A204.1 (cell line): ENCODE data around the gene GARIN5A.

Experiments
- FAIRE-seq: peaks from 2 replicates; lab custom pipeline; 2012; peaks lifted over from hg19 to GRCh38; lab: Jason Lieb, UNC

The GARIN5A gene

GRCh38 chr19:50507376-50507775 lies 30.7 kb upstream of the GARIN5A start:
- no peak for FAIRE-seq

DNA sequence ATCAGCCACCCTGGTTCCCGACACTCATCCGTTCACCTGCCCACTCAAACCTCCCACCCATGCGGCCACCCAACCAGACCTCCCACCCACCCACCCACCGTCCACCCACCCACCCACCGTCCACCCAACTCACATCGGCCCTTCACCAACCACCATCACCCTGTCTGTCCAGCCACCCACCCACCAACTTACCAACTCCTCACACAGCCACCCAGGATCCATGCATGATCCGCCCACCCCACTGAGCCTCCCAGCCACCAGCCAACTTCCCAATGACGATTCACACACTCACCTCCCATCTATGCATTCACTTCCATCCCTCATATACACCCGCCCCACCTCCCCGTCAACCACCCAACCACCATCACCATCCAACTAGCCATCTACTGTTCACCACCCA lies 30.1 kb upstream of the GARIN5A start:
- no peak for FAIRE-seq

- FAIRE-seq, result no peak
Observed at GRCh38 chr19:50505856-50506611, 29.4 kb upstream of the GARIN5A start.

- FAIRE-seq, result no peak
Observed at GRCh38 chr19:50501568-50502475, 25.2 kb upstream of the GARIN5A start.

- no peak for FAIRE-seq
Observed at GRCh38 chr19:50501186-50501567, 24.5 kb upstream of the GARIN5A start.

DNA sequence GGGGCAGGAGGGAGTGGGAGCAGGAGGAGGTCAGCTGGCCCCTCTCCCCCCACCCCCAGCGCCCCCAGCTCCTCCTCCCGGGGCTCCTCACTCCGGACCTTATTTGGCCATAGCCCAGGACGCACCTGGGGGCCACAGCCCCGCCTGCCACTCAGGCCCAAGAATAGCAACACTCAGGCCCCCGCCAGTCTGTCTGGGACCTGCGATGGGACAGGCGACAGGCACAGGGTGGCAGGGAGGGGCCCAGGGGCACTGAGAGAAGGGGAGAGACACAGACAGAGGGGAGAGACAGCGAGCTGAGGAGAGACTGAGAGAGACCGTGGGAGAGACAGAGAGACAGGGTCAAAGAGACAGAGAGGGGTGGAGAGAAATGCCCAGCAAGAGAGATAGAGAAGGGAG lies 24.1 kb upstream of the GARIN5A start:
- no peak for FAIRE-seq

DNA sequence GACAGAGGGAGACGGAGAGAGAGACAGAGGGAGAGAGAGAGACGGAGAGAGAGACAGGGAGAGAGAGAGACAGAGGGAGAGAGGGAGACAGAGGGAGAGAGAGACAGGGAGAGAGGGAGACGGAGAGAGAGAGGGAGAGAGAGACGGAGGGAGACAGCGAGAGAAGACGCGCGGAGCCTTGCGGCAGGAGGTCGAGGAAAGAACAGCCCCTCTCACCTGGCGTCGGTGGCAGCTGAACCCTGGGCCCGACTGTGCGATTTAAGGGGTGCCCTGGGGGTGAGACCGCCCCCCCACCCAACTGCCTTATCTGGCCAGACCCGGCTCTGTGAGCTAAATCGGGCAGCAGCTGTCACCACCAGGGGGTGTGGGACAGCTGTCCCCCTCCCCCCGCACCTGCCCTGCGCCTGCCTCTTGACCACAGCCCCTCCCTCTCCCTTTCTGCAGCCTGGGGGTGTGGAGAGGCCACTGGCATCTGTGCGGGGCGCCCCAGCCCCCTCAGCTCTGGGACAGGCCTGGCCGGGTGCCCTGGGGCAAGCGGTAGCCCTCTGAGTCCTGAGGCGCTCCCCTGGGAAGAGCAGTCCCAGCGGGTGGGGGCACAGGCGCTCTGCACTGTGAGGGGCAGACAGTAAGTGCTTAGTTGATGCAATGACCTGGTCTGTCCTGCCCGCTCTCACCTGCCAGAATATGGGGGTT lies 23.6 kb upstream of the GARIN5A start:
- FAIRE-seq, result no peak

DNA sequence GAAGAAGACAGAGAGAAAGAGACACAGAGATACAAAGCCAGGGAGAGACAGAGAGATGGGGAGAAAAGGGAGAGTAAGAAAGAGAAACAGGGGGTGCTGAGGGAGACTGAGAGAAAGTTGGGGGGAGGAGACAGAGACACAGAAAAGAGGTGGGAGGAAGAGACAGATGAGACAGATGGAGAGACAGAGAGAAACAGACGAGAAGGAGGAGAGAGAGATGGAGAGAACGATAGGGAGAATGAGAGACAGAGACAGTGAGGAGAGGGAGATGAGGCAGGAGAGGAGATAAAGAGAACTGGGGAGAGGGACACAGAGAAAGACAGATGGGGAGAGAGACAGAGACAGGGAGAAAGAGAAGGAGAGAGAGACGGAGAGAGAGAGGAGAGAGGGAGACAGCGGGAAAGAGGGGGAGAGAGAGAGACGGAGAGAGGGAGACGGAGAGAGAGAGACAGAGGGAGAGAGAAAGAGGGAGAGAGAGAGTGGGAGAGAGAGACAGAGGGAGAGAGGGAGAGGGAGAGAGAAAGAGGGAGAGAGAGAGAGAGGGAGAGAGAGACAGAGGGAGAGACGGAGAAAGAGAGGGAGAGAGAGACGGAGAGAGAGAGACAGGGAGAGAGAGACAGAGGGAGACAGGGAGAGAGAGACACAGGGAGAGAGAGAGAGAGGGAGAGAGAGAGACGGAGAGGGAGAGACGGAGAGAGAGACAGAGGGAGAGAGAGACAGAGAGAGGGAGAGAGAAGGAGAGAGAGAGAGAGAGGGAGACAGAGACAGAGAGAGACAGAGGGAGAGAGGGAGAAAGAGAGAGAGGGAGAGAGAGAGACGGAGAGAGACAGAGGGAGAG lies 21.8 kb upstream of the GARIN5A start:
- FAIRE-seq, result no peak

DNA sequence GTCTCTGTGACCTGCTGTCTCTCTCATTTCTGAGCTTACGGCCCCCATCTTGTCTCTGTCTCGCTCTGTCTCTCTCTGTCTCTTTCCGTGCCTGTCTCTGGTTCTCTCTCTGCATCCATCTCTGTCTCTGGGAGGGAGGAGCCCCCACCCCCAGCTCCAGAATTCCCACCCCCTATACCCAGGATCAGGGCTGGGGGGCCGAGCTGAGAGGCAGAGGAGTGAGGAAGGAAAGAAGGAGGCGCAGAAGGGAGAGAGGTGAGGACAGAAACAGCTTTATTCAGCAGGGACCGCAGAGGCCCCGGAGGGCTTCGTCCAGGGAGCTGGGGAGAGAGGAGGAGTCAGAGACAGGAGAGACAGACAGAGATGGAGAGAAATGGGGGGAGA lies 20.4 kb upstream of the GARIN5A start:
- no peak for FAIRE-seq

GRCh38 chr19:50496189-50497021 lies 19.8 kb upstream of the GARIN5A start:
- no peak for FAIRE-seq

- no peak for FAIRE-seq
Observed at GRCh38 chr19:50495020-50495531, 18.4 kb upstream of the GARIN5A start.

GRCh38 chr19:50494186-50495019 lies 17.8 kb upstream of the GARIN5A start:
- no peak for FAIRE-seq

DNA sequence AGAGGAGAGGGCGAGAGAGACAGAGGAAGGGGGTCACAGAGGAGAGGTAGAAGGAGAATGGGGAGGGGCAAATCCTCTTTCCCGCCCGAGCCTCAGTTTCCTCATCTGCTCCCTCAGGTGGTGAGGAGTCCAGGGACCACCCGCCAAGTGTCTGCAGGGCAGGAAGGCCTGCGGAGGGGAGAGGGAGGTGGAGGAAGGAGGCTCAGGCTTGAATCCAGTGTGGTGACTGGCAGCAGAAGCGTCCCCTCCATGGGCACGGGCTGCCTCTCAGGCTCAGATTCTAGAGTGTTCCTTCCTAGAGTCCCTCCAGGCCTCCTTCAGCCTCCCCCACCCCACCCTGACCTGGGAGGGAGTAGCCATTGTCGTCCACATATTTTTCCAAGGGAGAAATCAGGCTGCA lies 16.5 kb upstream of the GARIN5A start:
- FAIRE-seq, result no peak

DNA sequence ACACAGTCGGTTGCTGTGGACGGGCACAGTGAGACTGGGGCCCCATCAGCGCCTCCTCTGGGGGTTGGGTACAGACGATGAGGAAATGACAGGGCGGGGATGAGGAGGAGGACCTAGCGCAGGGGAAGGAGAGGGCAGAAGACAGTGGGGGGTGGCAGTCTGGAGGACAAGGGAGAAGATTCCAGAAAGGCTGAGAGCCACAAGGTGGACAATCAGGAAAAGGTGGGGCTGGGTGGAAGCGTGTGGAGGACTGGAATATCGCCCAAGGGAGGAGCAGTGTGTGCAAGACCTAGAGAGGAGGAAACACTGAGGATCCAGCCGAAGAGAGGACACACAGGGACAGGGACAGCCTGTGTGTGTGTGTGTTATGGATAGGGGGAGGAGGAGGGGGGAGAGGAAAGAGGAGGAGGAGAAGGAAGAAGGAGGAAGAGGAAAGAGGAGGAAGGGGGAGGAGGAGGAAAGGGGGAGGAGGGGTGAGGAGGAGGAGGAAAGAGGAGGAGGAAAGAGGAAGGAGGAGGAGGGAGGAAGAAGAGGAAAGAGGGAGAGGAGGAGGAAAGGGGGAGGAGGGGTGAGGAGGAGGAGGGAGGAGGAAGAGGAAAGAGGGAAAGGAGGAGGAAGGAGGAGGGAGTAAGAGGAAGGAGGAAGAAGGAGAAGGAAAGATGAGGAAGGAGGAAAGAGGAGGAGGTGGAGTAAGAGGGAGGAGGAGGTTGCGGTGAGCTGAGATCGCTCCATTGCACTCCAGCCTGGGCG lies 15.8 kb upstream of the GARIN5A start:
- no peak for FAIRE-seq

DNA sequence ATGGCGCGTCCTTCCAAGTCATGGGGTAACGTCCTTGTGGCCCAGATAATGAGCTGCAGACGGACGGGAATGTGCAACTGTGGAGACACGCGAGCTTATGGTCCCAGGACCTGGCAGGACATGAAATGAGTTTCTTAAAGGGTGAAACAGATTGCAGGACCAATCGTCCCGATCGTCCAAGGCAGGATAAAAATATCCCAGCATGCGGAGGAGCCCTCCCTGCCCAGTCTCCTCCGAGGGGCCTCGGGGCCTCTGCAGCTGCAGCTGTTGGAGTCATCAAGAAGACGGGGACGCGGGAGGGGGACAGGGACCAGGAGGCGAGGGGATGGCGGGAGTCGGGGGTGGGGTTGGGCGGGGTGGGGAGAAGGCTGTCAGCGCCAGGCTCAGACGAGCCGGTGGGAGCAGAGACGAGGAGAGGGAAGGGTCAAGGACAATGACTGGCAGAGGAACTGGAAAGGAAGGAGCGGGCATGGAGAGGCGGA lies 14.4 kb upstream of the GARIN5A start:
- no peak for FAIRE-seq

DNA sequence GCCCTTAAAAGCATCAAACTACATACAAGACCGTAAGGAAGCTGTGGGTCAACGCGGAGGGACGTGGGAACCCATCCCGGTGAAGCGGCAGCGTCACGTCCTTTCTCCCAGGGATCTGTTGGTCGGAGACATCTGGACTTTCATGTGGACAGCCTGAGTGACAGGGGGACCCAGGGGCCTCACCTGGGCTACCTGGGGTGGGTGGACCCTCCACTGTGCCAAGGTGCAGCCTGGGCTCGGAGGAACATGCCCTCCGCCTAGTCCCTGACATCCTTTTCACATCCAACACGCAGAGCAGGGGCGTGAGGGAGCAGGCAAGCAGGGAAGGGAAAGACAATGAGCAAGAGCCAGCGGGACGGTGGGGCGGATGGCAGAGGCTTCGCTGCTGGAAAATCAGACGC lies 13.8 kb upstream of the GARIN5A start:
- FAIRE-seq, result no peak

GRCh38 chr19:50489461-50490011 lies 12.9 kb upstream of the GARIN5A start:
- FAIRE-seq, result no peak

- FAIRE-seq, result no peak
Observed at GRCh38 chr19:50488389-50489194, 11.9 kb upstream of the GARIN5A start.
